ENCODE data around the gene CHD6.

CHD6 gene

DNA sequence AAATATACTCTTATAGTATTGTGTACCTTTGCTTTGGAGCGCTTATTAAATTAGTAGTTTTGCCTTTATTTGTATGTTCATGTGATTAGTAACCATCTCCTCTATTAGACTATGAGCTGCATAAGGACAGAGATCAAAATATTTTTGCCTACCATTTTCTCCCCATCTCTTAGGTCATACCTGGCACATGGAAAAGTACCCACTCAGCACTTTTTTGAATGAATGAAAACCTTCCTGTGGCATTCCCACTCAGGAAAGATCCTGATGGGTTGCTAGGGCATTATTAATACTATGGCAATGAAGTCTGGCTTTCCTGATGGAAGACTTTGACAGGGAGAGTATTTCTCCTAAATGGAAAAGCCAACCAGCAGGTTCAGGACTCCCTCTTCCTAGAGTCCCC lies 20.3 kb upstream of the CHD6 start:
- TF ChIP-seq CTCF (IDR thresholded peaks at IDR 0.05; ENCODE audit: low read depth, low read length, missing control alignments): no peak
- no peak for DNase-seq
- Histone ChIP-seq H3K27me3 (replicated peaks) (no peaks in the 10 kb centered on the region), H3K4me3 (ENCODE audit: low read depth, low read length) (no peak overlapping the region), H3K36me3 (replicated peaks) (no peaks in the 10 kb centered on the region), H3K27ac (no peak overlapping the region)
- in situ Hi-C loops (cut with HindIII; ENCODE audit: low pct_ligation_motif_present, low sequenced_read_pairs): no loop called here

DNA sequence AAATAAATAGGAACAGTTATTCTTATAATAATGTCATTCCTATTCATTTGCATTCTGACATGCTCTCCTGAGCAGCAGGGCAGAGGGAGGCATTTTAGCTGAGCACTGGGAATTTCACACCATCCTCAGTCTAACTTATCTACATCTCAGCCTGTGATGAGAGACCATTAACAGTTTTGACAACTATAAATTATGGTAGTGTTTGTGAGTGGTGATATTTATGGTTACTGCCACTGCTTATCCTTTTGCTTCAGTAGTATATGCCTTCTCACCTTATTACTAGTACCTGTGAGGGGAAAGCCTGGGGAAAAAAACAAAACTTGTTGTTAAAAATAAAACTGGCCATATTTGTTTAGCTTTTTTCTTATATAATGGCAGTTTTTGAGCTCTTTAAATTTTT lies 17.0 kb upstream of the CHD6 start:
- H3K36me3 ChIP-seq (replicated peaks): no peaks in the 10 kb centered on the region
- no peaks in the 10 kb centered on the region for H3K27me3 ChIP-seq (replicated peaks)
- H3K4me3 ChIP-seq (ENCODE audit: low read depth, low read length): no peak overlapping the region
- DNase-seq: no peak
- no peak overlapping the region for H3K27ac ChIP-seq
- in situ Hi-C loops (cut with HindIII; ENCODE audit: low pct_ligation_motif_present, low sequenced_read_pairs): no loop called here
- no peak for TF ChIP-seq CTCF (IDR thresholded peaks at IDR 0.05; ENCODE audit: low read depth, low read length, missing control alignments)

DNA sequence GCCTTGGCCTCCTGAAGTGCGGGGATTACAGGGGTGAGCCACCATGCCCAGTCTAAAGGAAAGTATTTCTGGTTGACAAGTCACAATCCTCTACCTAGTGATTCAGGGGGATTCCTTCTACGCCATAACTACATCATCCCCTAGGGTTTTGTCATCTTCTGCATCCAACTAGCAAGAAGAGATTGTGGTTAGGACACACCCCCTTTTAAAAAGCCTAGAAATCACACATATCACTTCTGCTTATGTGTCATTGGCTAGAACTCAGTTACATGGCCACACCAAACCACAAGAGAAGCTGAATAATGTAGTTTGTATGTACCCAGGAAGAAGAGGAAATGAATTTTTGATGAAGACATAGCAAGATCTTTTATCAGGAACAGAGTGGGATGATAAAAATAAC lies 14.7 kb upstream of the CHD6 start:
- DNase-seq: peak; percentile 58
- no peak overlapping the region for H3K27ac ChIP-seq
- no peak for TF ChIP-seq CTCF (IDR thresholded peaks at IDR 0.05; ENCODE audit: low read depth, low read length, missing control alignments)
- no peaks in the 10 kb centered on the region for H3K36me3 ChIP-seq (replicated peaks)
- H3K4me3 ChIP-seq (ENCODE audit: low read depth, low read length): no peak overlapping the region
- in situ Hi-C loops (cut with HindIII; ENCODE audit: low pct_ligation_motif_present, low sequenced_read_pairs): no loop called here
- H3K27me3 ChIP-seq (replicated peaks): no peaks in the 10 kb centered on the region

DNA sequence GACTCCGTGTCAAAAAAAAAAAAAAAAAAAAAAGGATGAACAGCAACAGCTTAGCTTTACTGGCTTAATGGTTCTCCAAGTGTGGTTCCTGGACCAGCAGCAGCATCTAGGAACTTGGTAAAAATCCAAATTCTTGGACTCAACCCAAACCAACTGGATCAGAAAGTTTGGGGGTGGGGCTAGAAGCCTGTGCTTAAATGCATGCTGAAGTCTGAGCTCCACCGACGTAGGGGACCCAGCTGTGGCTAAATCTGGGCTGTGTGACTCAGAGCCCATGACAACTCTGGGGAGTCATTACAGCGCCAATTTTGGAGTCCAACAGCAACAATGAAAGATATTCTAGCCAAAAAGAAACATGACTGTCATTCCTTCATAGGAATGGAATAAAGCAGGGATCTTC lies 13.6 kb upstream of the CHD6 start:
- DNase-seq: peak; percentile 60
- Histone ChIP-seq H3K36me3 (replicated peaks) (no peaks in the 10 kb centered on the region), H3K27ac (no peak overlapping the region), H3K4me3 (ENCODE audit: low read depth, low read length) (no peak overlapping the region), H3K27me3 (replicated peaks) (no peaks in the 10 kb centered on the region)
- TF ChIP-seq CTCF (IDR thresholded peaks at IDR 0.05; ENCODE audit: low read depth, low read length, missing control alignments): no peak
- in situ Hi-C loops (cut with HindIII; ENCODE audit: low pct_ligation_motif_present, low sequenced_read_pairs): no loop called here

- H3K4me3 ChIP-seq (ENCODE audit: low read depth, low read length): no peak overlapping the region
- no peak for TF ChIP-seq CTCF (IDR thresholded peaks at IDR 0.05; ENCODE audit: low read depth, low read length, missing control alignments)
- in situ Hi-C loops (cut with HindIII; ENCODE audit: low pct_ligation_motif_present, low sequenced_read_pairs): no loop called here
- H3K27me3 ChIP-seq (replicated peaks): no peaks in the 10 kb centered on the region
- H3K36me3 ChIP-seq (replicated peaks): no peaks in the 10 kb centered on the region
- DNase-seq: no peak
- no peak overlapping the region for H3K27ac ChIP-seq
Observed at GRCh38 chr20:41630846-41631245, 12.7 kb upstream of the CHD6 start.

DNA sequence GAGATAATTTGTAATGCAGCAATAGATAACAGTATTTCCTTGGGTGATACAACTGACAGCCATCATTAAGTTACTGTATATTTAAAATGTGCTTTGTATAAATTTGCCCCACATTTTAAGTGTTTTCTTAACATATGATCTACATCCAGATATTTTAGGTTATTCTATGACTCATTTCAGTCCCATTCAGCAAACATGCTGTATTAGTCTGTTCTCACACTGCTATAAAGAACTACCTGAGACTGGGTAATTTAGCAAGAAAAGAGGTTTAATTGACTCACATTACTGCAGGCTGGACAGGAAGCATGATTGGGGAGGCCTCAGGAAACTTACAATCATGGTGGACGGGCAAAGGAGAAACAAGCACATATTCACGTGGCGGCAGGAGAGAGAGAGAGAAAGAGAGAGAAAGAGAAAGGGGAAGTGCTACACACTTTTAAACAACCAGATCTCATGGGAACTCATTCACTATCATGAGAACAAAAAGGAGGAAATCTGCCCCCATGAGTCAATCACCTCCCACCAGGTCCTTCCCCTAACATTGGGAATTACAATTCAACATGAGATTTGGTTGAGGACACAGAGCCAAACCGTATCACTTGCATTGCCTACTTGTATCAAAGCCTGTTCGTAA lies 9.6 kb upstream of the CHD6 start:
- no peak overlapping the region for H3K4me3 ChIP-seq (ENCODE audit: low read depth, low read length)
- in situ Hi-C loops (cut with HindIII; ENCODE audit: low pct_ligation_motif_present, low sequenced_read_pairs): no loop called here
- H3K27ac ChIP-seq: no peak overlapping the region
- no peaks in the 10 kb centered on the region for H3K27me3 ChIP-seq (replicated peaks)
- DNase-seq: no peak
- TF ChIP-seq CTCF (IDR thresholded peaks at IDR 0.05; ENCODE audit: low read depth, low read length, missing control alignments): no peak
- H3K36me3 ChIP-seq (replicated peaks): no peaks in the 10 kb centered on the region
